GM13976 (cell line): ENCODE results near the gene HMX1.

Source experiments
- DNase-seq: peaks from one replicate; pipeline ENCODE4 v3.0.0; 2012; ENCODE audit warnings: low spot score
- in situ Hi-C: fragments of 300-500 bp; cut with MboI; formaldehyde crosslinking; loops from one replicate; pipeline ENCODE4 v1.12.0; 2022; ENCODE audit warnings: low sequenced_read_pairs, mixed read lengths, inconsistent platforms; ENCODE audit not compliant: unreplicated experiment
- TF ChIP-seq, protein P1 (sequence below): IDR thresholded peaks from 2 replicates; pipeline ENCODE4 v1.5.1; 2012; ENCODE audit warnings: borderline replicate concordance, mild to moderate bottlenecking; ENCODE audit not compliant: insufficient read depth; ENCODE audit errors: extremely low read depth, missing control alignments, control extremely low read depth

HMX1 gene

DNA sequence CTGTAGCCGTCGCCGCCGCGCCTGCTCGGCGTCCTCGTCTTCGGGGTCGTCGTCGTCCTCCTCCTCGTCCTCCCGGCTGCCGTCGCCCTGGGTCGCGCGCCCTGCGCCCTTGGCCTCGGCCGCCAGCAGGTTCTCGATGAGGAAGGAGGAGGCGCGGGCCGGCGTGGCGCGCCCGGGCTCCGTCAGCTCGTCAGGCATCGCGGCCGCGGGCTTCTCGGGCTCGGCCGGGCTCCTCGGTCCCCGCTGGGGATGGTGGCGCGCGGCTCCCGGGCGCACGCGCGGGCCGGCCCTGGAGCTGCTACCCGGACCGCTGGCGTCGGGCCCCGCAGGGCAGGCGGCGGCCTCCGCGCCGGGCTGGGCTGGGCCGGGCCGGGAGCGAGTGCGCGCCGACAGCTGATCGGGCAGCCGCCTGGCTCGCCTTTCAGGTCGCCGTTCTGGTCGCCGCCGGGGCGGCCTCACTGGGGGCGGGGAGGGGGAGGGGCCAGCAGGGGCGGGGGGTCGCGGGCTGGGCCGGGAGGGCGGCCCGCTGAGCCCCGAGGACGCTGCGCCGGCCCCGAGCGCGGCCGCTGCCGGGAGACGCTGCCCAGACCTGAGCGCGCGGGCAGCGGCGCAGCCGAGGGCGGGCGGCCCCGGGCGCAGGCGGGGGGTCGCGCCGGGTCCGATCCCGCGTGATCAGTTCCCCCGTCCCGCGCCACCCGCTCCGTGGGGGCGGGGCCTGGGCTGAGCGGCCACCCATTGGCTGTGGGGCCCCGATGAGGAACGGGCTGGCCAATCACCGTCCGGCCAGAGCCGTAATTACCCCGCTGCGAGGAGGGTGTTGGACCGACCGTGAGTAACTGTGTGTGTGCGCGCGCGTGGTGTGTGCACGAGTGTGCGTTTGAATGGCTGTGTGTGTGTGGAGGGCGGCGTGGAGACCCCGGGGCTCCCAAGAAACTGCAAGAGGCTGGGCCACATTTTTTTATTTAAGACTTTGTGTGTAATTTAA is at the start of gene HMX1:
Gene HMX1 (minus strand): TSS at position 423 of the 985 bp plus-strand sequence. CDS start 225 bp downstream, at position 198.
- in situ Hi-C loops = no loop called here
- TF ChIP-seq, protein P1, sequence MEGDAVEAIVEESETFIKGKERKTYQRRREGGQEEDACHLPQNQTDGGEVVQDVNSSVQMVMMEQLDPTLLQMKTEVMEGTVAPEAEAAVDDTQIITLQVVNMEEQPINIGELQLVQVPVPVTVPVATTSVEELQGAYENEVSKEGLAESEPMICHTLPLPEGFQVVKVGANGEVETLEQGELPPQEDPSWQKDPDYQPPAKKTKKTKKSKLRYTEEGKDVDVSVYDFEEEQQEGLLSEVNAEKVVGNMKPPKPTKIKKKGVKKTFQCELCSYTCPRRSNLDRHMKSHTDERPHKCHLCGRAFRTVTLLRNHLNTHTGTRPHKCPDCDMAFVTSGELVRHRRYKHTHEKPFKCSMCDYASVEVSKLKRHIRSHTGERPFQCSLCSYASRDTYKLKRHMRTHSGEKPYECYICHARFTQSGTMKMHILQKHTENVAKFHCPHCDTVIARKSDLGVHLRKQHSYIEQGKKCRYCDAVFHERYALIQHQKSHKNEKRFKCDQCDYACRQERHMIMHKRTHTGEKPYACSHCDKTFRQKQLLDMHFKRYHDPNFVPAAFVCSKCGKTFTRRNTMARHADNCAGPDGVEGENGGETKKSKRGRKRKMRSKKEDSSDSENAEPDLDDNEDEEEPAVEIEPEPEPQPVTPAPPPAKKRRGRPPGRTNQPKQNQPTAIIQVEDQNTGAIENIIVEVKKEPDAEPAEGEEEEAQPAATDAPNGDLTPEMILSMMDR = no peak
- no peak for DNase-seq

DNA sequence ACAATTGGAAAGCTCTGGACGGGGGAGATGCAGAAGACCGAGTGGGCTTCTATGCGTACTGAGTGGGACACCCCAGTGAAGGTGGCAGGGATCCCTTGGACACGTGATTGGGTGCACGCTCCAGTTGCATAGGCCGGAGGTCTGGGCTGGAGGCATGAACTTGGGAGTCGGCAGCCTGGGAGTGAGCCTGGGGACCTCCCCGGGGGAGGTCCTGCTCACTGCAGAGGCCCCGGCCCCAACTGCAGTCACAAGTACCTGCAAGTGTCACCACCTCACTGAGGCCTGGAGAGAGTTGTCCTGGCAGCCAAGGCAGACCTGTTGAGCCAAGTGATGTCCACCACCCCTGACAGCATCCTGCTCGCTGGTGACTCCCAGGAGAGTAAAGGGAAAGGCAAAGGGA is 49.3 kb upstream of the HMX1 start:
- TF ChIP-seq, protein P1 = no peak
- no peak for DNase-seq
- in situ Hi-C loops = loop anchor here (25.0 kb wide), 1 partner anchor 309 kb away; no protein-coding TSS in a partner anchor

DNA sequence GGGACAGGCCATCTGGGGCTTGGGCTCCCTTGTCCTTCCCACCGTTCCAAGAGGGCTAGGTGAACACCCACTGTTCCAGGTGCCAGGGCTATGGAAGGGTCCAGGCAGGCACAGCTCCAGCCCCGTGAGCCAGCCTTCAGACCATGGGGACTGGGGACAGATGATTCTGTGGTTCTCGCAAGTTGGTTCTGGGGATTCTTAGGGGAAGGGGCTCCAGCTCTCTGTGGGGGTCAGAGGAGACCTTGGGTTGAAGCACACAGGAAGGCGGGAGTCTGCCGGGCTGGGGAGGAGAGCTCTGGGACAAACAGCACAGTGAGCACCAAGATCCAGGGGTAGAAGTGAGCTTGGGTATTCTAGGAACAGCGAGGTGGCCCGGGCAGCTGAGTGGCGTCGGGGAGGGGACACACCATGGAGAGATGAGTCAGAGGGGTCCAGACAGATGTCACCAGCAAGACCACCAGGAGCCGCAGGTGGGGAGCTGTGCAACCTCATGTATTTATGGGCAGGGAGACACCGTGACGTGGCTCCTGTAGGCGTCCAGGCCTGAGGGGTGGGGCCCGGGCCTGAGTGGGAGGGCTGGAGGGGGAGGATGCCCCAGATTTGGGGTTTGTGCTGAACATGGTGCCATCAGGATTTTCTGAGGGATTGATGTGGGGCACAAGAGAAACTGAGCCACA is 48.8 kb upstream of the HMX1 start:
- in situ Hi-C loops = loop anchor here (25.0 kb wide), 1 partner anchor 308 kb away; no protein-coding TSS in a partner anchor

DNA sequence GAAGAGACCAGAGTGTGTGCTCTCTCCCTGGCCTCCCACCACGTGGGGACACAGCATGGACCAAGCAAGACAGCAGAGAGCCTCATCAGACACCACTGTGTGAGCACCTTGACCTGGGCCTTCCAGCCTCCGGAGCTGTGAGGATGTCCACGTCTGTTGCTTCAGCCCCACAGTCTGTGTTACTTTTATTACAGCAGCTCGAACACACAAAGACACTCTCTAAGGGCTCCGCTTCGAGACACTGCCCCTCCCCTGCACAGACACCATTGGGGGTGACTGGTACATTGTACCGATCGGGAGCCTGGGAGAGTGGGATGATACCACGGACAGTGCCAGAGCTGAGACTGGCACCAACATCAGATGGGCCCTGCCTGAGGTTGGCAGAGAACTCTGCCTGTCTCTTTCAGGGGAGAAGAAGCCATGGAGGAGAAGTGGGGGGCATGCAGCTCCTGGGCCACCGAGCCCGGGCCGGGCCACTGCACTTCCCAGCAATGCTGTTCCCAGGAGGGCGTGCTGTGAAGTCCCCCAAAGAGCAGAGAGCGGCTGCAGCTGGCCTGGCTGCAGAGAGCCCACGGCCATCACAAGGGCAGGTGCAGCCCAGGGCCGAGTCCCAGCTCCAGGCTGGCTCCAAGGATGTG is 48.1 kb upstream of the HMX1 start:
- in situ Hi-C loops = loop anchor here (25.0 kb wide), 1 partner anchor 307 kb away; no protein-coding TSS in a partner anchor
- TF ChIP-seq, protein P1 = no peak
- DNase-seq = no peak

More for the DNA sequence above, 48.8 kb upstream of the HMX1 start:
- DNase-seq = peak; percentile 13
- TF ChIP-seq, protein P1 = no peak

DNA sequence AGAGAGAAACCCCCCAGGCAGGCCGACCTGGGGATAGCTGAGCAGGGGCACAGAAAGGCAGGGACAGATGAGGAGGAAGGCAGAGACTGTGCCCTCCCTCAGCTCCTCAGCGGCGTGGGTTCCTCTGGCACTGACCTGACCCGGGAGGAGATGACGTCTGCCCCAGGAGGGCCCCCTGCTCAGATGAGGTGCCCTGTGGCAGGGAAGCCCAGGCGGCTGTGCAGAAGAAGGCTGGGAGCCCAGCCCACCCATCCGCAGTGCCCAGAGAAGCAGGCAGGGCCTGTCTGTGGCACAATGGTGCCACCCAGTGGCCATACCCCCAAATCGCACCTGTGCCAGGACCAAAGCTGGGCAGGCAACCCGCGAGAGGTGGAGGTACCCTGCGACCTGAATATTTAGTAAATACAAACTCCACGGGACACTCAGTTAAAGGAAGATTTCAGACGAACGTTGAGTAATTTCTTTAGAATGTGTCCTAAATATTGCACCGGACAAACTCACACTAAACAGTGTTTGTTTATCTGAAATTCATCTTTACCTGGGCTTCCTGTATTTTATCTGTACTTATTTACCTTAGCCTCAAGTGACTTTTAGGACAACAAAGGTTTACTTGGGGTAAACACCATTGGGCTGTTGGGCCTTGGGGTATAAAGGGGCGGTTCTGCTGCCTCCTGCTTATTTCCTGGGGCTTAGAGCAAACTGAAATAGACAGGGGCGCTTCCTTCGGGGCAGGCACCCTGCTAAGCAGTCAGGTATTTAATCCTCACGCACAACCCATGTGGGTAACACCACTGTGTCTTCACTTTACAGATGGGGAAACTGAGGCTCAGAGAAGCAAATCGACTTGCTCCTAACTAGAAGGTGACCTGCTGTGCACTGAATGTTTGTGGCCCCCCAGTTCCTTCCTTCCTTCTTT is 46.5 kb upstream of the HMX1 start:
- TF ChIP-seq, protein P1 = peak; percentile 94
- in situ Hi-C loops = loop anchor here (25.0 kb wide), 1 partner anchor 306 kb away; no protein-coding TSS in a partner anchor
- peak; percentile 88 for DNase-seq

DNA sequence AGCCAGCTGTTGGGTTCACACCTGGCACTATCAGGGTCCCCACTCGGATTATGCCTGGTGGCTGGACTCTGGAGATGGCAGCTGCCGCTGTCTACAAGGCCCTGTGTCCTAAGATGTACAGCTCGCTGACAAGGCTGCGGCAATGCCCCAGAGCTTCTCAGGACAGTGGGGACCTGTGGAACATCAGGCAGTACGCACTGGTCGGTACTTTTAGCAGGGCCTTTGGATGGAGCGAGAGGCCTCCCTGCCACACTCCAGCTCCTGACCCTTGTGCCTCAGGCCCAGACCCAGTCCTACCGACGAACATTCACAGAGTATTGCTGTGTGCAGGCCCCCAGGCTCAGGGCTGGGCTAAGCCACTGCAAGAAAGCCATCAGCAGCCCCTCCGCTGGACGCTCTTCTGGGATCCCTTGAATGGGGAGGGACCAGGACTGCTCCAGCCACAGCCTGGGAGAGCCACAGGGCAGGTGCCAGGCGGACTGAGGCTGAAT is 45.7 kb upstream of the HMX1 start:
- in situ Hi-C loops = loop anchor here (25.0 kb wide), 1 partner anchor 305 kb away; no protein-coding TSS in a partner anchor
- TF ChIP-seq, protein P1 = no peak
- DNase-seq = peak; percentile 18
